ENCODE data around the gene STUM.

STUM gene

DNA sequence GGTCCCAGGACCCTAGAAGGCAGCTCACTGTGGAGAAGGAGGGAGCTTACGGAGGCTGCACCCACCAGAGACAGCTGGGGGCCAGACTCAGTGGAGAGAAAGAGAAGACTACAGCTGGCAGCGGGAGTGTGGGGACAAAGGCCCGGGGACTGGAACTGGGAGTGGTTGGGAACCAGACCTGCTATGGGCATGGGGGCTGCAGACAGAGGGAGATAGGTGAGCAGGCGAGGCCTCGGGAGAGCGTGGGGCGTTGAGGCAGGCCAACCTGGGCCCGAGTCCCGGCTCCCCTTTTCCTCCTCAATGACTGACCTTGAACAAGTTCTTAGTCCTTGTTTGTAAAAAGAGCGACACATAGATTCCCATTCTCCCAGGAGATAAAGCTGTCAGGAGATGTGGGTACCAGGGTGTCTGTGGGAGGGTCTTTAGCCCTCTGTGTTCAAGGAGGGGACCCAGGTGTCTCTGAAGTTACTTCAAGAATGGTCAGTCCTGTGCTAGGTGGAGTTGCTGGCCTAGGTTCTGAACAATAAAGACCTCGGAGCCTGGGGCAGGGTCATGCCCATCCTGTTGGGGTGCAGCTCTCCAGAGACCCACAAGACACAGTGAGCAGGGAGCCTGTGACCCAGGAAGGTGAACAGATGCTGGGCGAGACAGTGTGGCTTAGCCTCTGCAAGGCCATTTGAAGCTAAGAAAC, 102.6 kb downstream of the STUM start:
- no peak for DNase-seq (ENCODE audit: low read depth, low spot score)

DNA sequence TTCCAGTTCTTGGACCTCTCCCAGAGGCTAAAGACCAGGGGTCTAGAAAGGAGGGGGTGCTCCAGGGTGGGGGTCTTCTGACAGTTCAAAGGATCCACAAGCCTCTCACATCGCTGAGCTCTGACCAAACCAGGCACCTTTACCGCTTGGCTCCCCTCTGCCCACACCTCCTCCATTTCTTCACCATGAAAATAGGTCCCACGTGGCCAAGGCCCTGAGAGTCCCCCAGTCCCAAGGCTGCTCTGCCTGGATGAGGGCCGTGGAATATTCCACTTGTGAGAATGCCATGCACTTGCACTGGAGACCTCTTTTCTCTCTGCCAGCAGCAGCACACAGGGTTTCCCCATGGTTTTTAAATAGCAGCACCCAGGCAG, 103.2 kb downstream of the STUM start:
- no peak for DNase-seq (ENCODE audit: low read depth, low spot score)

DNA sequence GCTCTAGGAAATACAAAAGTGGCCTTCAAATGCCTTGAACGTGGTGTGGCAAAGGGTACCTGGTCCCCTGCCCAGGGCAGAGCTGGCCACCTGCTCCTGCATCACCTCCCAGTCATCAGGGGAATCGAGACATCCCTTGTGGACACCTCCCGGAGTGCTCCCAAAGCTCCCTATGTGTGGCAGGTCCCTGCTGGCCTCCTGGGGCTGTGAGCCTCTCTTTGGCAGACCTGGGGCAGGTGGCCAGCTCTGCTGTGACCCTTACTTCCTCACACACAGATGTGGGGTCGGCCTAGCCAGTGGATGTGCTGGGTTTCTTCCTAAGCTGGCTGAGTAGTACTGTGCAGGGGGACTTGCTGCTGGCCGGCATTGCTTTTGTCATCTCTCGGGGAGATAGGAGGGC, 104.0 kb downstream of the STUM start:
- no peak for DNase-seq (ENCODE audit: low read depth, low spot score)

DNA sequence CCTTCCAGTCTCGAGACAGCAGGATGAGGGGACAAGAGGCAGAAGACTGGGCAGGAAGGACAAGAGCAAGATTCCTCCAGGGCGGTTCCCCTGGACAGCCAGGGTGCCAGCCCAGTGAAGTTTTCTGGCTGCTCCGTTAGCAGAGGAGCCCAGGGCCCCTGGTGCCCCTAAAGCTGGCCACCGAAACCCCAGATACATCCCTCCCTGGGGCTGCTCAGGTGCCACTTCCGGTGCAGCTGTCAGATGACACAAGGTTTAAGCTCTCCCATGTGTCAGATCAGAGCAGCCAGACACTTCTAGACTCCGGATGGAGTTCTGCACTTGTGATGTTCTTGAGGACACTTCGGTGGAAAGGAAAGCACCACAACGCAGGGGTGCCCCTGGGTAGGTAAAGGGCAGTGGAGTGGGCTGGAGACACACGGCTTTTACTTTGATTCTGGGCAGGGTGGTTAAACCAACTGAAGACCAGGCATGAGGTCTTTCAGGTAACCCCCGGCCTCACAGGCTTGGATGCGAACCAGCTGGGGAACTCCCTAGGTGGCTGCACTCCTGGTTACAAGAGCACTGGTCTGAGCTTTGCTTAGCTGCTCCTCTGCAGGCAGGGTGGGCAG, 104.9 kb downstream of the STUM start:
- DNase-seq (ENCODE audit: low read depth, low spot score): no peak

DNA sequence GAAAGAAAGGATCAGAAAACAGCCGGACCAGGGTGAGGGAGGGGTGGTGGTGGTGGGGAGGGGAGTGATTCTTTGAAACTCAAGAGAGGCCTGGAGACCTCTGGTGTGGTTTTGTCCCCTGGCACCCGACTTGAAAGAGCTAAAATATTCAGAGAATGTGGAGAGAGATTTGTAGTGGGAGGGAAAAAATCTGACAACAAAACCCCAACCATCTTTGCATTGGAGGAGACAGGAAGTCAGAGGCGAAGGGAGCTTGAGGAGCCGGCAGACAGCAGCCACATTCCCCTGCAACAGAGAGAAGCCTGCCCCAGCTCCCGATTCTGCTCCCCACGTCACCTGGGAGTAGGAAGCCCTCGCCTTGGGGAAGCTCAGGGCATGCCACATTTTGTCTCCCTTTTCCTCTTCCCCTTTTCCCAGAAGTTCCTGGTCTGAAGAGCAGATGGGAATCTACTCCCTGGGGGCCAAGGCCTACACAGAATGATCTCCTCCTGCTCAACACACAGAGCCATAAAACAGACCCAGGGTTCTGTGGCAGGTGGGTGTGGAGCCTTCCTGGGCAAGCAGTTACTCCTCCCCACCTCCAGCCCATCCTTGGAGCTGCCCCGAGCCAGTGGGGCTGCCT, 105.6 kb downstream of the STUM start:
- peak; percentile 92 for DNase-seq (ENCODE audit: low read depth, low spot score)

DNA sequence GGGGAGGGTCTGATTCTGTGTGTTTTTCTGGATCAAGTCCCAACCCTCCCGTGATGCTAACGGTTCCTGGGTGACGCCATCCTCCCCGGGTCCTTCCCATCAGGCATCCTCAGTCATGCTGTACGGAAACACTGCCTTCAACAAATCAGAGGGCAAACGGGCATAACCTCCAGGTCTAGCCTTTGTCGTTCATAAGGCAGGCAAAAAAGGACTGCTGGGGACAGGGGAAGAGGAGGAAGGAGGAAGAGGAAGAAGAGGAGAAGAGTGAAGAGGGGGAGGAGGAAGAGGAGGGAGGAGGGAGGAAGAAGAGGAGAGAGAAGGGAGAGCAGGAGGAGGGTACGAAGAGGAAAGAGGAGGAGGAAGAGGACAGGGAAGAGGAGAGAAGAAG, 106.1 kb downstream of the STUM start:
- DNase-seq (ENCODE audit: low read depth, low spot score): no peak

DNA sequence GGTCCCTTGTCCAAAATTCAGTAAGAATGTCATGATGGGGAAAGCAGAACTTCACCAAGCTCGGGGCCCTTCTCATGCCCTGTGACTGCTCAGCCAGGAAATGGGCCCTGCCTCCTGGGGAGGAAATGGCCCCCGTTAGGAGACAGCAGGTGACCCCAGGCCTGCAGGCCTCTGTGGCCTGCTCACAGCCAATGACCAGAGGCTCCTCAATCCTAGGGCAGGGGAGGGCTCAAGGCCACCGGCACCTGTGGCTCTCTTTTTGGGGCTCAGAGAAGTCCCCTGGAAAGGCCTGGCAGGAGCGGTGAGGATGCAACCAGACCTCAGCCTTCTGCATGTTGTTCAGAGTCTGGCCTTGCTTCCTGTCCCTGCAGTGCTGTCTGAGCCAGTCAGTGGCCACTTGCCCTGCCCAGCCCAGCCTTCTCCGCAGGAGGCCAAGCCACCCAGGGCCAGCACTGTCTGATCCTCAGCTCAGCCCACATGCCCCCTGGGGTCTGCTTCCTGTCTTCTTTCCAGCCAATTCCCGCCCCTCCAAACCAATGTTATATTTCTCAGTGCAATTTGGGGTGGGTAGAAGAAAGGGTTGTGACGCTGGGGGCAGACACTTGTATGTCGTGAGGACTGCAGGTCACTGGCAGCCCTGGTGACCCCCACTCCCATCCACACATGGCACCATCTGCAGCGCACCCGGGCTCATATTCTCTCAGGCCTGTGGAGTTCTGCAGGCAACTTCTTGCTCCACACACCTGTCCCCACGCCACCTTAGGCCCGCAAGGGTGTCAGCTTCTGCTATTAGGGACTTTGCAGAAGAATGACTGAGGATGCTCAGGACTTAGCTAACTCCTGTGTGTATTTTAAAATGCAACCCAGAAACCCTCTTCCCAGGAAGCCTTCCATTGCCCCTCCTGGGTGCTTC, 106.9 kb downstream of the STUM start:
- DNase-seq (ENCODE audit: low read depth, low spot score): no peak

DNA sequence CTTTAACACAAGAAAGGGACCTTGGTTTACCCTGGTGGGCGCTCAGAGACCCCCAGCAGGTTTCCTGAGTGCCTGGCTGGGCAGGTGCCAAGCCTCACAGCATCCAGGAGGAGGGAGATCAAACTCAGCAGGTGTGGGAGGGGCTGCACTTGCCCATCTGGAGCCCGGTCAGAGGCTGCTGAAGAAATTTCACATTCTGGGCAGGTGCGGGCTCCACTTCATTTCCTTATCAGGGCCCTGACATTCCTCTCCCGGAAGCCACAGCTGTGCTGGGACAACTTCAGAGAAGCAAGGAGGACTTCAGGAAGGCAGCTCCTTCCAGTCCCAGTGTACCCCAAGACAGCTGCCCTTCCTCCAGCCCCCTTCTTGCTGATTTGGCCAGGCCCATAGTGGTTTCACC, 107.6 kb downstream of the STUM start:
- DNase-seq (ENCODE audit: low read depth, low spot score): no peak

DNA sequence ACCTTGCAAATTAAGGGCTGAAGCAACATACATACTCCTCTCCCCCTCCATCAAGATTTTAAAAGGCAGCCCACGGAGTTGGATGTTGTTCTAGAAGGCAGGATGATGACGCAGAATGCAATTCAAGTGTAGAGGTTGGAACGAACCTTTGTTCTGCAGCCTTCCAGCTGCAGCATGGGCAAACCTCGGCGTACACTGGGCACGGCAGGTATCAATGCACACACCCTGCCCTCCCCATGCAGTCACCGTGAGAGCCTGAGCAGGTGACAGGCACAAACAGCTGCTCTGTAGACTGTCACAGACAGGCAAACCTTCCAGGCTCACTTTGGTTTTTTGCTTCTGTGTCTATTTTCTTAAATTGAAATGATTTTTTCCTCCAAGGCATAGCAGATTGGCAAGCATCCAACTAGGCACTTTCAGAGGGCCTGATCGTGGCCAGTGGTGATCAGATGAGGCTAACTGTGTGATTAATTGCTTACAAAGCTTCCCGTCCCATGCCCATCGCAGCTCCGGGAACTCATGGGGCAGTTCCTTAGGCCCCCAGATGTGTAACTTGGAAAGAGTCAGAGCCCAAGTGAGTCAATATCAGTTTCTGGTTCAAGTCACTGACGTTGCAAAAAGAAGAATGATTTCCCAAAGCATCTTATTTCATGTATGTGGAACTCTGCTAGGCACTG, 108.2 kb downstream of the STUM start:
- DNase-seq (ENCODE audit: low read depth, low spot score): no peak

DNA sequence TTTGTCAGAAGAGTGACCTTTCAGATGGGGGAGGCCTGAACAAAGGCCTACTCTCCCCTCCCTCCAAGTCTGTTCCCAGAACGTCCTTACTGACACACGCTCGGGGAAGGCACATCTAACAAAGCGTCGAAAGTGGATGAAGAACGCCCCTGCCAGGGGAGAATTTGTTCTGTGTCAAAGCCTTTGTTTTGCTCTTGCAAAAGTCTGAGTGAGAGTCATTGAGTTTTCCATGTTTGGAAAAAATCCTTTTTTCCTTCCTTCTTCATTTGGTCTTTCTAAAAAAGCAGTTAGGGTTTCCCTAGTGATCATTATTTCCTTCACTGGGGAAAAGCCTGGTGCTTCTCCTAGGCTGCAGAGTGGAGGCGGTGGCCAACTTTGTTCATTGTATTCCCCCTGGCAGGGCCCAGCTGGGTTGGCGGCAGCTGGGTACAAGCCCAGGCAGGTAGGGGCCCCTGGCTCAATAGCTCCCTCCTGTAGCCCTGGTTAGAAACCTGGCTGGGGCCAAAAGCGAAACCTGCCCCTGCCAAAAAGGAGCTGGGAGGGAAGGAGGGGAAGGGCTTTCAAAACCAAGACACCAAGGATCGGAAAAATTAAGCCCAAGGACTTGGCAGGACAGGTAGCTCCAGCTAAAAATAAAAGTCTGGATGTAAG, 109.5 kb downstream of the STUM start:
- DNase-seq (ENCODE audit: low read depth, low spot score): no peak

DNA sequence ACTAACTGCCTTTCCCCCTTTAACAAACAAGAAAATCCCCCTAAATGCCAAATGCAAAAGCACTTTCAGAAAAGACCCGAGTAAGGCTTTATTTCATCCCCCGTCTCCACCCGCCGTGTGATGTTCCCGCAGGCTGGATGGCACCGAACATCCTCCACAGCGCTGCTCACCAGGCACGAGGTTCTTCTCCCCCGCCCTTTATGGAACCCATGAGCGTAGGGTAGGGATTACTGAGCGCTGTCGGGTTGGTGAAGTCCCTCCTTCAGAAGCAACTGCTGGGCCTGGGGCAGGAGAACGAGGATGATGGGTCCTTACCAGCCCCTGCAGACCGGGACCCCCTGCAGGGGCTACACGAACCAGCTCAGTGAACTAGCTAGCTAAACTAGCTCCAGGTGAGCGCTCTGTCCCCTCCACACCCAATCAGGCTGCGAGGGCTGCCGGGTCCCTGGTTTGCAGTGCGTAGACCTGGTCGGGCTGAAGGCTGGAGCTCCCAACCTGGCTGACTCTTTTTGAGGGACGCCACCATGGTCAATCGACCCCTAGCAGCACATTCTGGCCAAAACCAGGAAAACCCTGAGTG, 110.1 kb downstream of the STUM start:
- no peak for DNase-seq (ENCODE audit: low read depth, low spot score)

Data from ELF-1 (cell line).